Tibial nerve (tissue), 4 donors: ENCODE results near the gene EEF2. TPM values are rescaled to one million over a fixed set of nuclear protein-coding genes. Genes with fewer than 3 reads are reported as not detected.

Source experiments
- DNase-seq, 2 donors: peaks; one replicate each; pipeline ENCODE4 v3.0.0-alpha.2; 2019; ENCODE audit warnings: low spot score in 2 of 2
- H3K27ac ChIP-seq, 4 donors: fragments of 200-600 bp; sonication (generic) in 3 of 4; one replicate each; pipeline ENCODE4 v1.5.1; 2017 to 2019; ENCODE audit warnings: mild to moderate bottlenecking in 1 of 4
- H3K27me3 ChIP-seq, 2 donors: fragments of 200-600 bp; sonication (generic) in 1 of 2; one replicate each; pipeline versions ENCODE4 v1.5.1 to v1.6.0; 2017 to 2019
- H3K36me3 ChIP-seq, 3 donors: fragments of 200-600 bp; sonication (generic); one replicate each; pipeline ENCODE4 v1.5.1; 2018 to 2019
- H3K4me1 ChIP-seq, 4 donors: fragments of 200-600 bp; sonication (generic) in 3 of 4; one replicate each; pipeline ENCODE4 v1.5.1; 2017 to 2019
- H3K4me3 ChIP-seq, 4 donors: fragments of 200-600 bp; sonication (generic) in 3 of 4; one replicate each; pipeline ENCODE4 v1.5.1; 2017 to 2019; ENCODE audit warnings: mild to moderate bottlenecking in 1 of 4, moderate library complexity in 1 of 4
- H3K9me3 ChIP-seq, 4 donors: fragments of 200-600 bp; sonication (generic) in 3 of 4; one replicate each; pipeline ENCODE4 v1.5.1; 2017 to 2019
- EP300 ChIP-seq, 2 donors: sonication (generic); formaldehyde crosslinking; IDR thresholded peaks; one replicate each; pipeline ENCODE4 v1.6.1; 2017; ENCODE audit warnings: antibody characterized with exemption in 2 of 2, mild to moderate bottlenecking in 1 of 2
- POLR2A ChIP-seq, 2 donors: fragments of 450-650 bp; IDR thresholded peaks; one replicate each; pipeline ENCODE4 v1.6.1; 2017; ENCODE audit warnings: antibody characterized with exemption in 2 of 2, mild to moderate bottlenecking in 2 of 2, moderate library complexity in 2 of 2
- WGBS, 2 donors: methylation state at CpG; one replicate each; pipeline ENCODE4 v1.1.5; 2018; 5-methylcytosine and 5-hydroxymethylcytosine counted together
- total RNA-seq, 4 donors: library from RNA; depleted of rRNA; stranded (reverse); fragments of >200 nt; gene quantifications; one replicate each; pipeline ENCODE4 v1.1.0, GENCODE V29; 2016
- TF ChIP-seq, protein P1 (sequence below), 5 experiments: fragments of 200-600 bp in 3 of 5; fragments of 450-650 bp in 2 of 5; sonication (generic) in 3 of 5; IDR thresholded peaks; one replicate each; pipeline ENCODE4 v1.5.1; 2016 to 2019; ENCODE audit warnings: antibody characterized with exemption in 5 of 5, mild to moderate bottlenecking in 3 of 5, moderate library complexity in 2 of 5

Gene EEF2
- total RNA-seq, 4 donors from 2014 or later, result 1,233 to 1,650 (median 1,549) TPM

DNA sequence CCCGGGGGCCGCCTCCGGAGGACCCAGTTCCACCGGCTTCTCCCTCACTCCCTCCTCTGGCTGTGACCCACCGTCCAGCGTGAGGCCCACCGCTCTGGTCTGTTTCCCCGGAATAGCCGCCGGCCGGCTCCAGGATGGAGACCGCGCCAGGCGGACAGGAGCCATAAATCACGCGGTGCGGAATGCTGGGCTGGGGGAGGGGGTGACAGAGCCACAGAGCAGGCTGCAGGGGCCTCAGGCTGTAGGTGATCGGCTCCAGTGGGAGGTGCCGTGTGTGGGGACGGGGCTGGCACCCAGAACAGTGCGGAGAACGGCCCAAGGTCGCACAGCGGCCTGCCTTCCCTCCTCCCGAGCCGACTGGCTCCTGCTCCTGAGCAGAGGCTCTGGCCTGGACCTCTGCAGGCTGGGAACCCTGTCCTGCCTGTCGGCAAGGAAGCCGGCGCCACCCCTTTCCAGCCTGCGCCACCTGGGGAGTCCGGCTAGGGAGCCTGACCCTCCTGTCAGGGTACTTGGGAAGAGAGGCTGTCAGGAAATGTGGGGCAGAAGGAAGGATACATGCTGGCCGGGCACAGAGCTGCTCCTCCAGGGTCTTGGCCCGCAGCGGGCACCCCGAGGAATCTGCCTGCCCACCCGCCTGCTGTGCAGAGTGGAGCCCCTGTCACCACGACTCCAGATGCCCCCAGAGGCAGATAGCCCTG, 30.6 kb upstream of the EEF2 start:
- TF ChIP-seq EP300 (IDR thresholded peaks at IDR 0.05), result no peak
- TF ChIP-seq, protein P1, sequence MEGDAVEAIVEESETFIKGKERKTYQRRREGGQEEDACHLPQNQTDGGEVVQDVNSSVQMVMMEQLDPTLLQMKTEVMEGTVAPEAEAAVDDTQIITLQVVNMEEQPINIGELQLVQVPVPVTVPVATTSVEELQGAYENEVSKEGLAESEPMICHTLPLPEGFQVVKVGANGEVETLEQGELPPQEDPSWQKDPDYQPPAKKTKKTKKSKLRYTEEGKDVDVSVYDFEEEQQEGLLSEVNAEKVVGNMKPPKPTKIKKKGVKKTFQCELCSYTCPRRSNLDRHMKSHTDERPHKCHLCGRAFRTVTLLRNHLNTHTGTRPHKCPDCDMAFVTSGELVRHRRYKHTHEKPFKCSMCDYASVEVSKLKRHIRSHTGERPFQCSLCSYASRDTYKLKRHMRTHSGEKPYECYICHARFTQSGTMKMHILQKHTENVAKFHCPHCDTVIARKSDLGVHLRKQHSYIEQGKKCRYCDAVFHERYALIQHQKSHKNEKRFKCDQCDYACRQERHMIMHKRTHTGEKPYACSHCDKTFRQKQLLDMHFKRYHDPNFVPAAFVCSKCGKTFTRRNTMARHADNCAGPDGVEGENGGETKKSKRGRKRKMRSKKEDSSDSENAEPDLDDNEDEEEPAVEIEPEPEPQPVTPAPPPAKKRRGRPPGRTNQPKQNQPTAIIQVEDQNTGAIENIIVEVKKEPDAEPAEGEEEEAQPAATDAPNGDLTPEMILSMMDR (IDR thresholded peaks at IDR 0.05), result no peak
- TF ChIP-seq POLR2A (IDR thresholded peaks at IDR 0.05), result no peak
- 48 to 51% methylated on average over 29 to 33 of the region's 37 CpGs for WGBS, 2 donors
- Histone ChIP-seq H3K36me3 (peaks cover 3 to 36% (median 12%) of the 10 kb centered on the region in 3 donors), H3K27me3 (no peaks in the 10 kb centered on the region), H3K4me1 (peaks cover 0 to 96% (median 62%) of the 10 kb centered on the region in 4 donors), H3K4me3 (peak overlapping the region in 3 of 4 donors; percentile 5 to 32 (median 30)), H3K9me3 (no peaks in the 10 kb centered on the region), H3K27ac (peak overlapping the region; percentile 77 to 95 (median 87))
- no peak for DNase-seq

DNA sequence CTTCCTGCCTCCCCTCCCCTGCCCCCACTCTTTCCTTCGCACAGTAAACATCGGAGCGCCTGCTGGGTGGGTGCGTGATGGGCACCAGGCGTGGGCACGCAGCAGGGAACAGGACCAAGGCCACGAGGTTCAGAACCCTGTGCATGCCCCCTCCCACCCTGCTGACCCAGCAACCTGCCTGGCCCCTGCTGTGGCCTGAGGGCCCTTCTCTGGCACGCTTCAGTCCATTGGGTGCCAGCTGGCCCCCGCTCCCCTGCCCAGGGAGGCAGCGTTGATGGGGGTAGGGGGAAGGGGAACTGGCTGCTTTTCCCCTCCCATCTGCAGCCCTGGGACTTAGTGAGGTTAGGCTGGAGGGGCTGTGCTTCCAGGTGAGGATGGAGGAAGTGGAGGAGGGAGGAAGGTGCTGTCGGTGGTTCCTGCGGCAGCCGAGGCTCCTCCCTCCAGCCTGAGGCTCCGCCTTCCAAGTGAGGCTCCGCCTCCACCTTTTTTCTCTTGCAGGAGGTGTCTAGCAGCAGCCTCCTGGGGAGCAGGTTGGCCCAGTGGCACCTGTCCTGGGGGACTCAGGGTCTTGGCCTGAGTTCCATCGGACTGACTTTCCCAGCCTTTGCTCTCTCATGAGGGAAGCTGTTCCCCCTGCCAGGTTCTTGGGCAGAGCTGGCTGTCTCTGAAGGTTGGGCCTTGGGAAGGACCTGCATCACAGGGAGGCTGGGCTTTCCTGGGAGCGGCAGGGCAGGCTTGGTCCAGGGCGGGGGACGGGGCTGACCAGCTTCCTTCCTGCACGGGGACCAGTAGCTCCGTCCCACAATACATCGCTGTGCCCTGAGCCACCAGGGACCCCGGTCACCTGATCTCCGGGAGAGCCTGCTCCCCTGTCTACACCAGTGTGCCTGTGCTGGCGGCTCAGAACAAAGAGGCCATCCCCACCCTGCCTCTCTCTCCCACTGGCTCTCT, 29.6 kb upstream of the EEF2 start:
- WGBS, 2 donors, result 45 to 52% methylated on average over 22 to 23 of the region's 25 CpGs
- Histone ChIP-seq H3K27me3 (no peaks in the 10 kb centered on the region), H3K36me3 (peaks cover 3 to 36% (median 12%) of the 10 kb centered on the region in 3 donors), H3K27ac (peak overlapping the region; percentile 77 to 95 (median 87)), H3K9me3 (no peaks in the 10 kb centered on the region), H3K4me1 (peaks cover 0 to 96% (median 68%) of the 10 kb centered on the region in 4 donors), H3K4me3 (peak overlapping the region in 2 of 4 donors; percentile 30 to 32)
- no peak for DNase-seq
- peak in 1 of 2 donors; percentile 7 for TF ChIP-seq POLR2A (IDR thresholded peaks at IDR 0.05)
- peak in 1 of 2 donors; percentile 47 for TF ChIP-seq EP300 (IDR thresholded peaks at IDR 0.05)
- TF ChIP-seq, protein P1 (IDR thresholded peaks at IDR 0.05), result no peak

DNA sequence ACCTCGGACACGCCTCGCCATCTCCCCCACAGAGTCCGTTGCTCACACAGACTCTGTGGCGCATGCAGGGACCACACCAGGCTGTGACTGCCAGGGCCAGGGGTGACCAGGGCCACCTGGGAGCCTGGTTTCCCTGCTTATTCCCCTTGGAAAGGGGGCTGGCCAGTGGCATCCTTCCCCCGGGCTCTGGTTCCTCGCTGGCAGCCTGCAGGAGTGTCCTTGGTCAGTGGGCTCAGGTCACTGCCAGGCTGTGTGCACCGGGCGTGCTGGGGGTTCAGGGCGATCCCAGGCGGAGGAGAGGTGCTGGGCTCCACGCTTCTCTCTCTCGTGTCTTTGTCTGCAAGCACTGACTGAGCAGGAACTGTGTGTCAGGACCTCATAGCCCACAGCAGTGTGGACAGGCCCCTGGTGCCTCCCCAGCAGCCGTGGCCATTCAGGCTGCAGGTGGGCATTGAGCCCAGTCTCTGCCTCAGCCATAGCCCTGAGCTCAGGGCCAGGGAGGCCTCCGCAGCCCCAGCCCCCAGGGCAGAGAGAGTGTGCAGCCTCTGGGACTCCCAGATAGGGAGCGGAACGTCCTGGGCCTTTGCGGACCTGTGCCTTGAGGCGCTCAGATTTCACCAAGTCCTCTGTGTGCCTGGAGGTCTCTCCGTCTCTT, 28.8 kb upstream of the EEF2 start:
- Histone ChIP-seq H3K9me3 (no peaks in the 10 kb centered on the region), H3K4me1 (peaks cover 0 to 96% (median 70%) of the 10 kb centered on the region in 4 donors), H3K27ac (peak overlapping the region; percentile 77 to 95 (median 87)), H3K4me3 (peak overlapping the region in 1 of 4 donors; percentile 32), H3K27me3 (no peaks in the 10 kb centered on the region), H3K36me3 (peaks cover 3 to 36% (median 12%) of the 10 kb centered on the region in 3 donors)
- 72 to 73% methylated on average over 17 to 18 of the region's 20 CpGs for WGBS, 2 donors
- TF ChIP-seq, protein P1 (IDR thresholded peaks at IDR 0.05), result no peak
- no peak for DNase-seq

DNA sequence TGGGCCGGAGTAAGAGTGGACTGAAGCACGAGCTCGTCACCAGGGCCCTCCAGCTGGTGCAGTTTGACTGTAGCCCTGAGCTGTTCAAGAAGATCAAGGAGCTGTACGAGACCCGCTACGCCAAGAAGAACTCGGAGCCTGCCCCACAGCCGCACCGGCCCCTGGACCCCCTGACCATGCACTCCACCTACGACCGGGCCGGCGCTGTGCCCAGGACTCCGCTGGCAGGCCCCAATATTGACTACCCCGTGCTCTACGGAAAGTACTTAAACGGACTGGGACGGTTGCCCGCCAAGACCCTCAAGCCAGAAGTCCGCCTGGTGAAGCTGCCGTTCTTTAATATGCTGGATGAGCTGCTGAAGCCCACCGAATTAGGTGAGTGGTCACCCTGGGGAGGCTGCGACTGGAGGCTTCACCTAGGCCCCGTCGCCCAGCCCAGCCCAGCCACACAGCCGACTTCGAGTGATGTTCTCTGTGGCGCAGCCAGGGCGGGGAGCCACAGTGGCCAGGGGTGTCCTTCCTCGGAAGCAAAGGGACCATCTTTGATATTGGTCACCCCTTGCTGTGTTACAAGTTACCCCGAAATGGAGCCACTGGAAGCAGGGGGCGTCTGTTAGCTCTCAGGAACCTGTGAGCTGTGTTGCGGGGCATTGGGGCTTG, 27.8 kb upstream of the EEF2 start:
- Histone ChIP-seq H3K9me3 (no peaks in the 10 kb centered on the region), H3K27me3 (no peaks in the 10 kb centered on the region), H3K4me1 (peaks cover 0 to 96% (median 73%) of the 10 kb centered on the region in 4 donors), H3K4me3 (no peak overlapping the region), H3K27ac (peak overlapping the region; percentile 77 to 95 (median 87)), H3K36me3 (peaks cover 3 to 36% (median 12%) of the 10 kb centered on the region in 3 donors)
- DNase-seq, result no peak
- TF ChIP-seq POLR2A (IDR thresholded peaks at IDR 0.05) (no peak), EP300 (IDR thresholded peaks at IDR 0.05) (no peak)
- TF ChIP-seq, protein P1 (IDR thresholded peaks at IDR 0.05), result no peak
- 90 to 94% methylated on average over 21 to 28 of the region's 33 CpGs for WGBS, 2 donors
